ENCODE measurements around the gene CSRNP3. TPM values are rescaled to one million over a fixed set of nuclear protein-coding genes. Genes with fewer than 3 reads are reported as not detected.
"Not testable (repeated sequence)": the region's sequence is repeated elsewhere in the genome, so short reads cannot be mapped to it uniquely, and the experiment has no call there.

The CSRNP3 gene
- total and polyA plus RNA-seq, 2 experiments from 2014 or later: 3.0 to 14.0 TPM

DNA sequence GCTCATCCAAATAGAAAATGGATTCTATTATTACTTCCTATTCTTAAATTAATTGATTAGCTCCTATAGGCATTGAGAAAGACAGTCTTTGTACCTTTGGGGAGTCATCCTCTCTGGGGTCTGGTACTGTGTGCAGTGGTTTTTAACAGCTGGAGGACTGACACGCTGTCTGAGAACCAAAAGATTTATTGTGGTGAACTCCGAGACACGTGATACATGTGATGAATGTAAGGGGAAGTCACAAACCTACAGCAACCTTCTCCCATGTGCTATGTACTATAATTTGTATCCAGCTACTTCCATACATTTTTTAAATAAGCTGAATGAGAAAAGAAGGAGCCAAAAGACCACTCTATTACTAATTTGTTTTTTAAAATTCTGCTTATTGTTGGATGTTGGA lies 190.9 kb downstream of the CSRNP3 start:
- no peaks in the 10 kb centered on the region for H3K79me2 ChIP-seq
- no peak overlapping the region for H2AFZ ChIP-seq
- no peaks in the 10 kb centered on the region for H3K27me3 ChIP-seq
- no peaks in the 10 kb centered on the region for H3K9me3 ChIP-seq (ENCODE audit: low read depth)
- DNase-seq (ENCODE audit: low spot score): no peak
- H3K4me3 ChIP-seq: no peak overlapping the region
- WGBS (ENCODE audit: low lambda C conversion rate, missing lambda C conversion rate): 58% methylated on average over 3 of the region's 3 CpGs
- TF ChIP-seq, protein P1, sequence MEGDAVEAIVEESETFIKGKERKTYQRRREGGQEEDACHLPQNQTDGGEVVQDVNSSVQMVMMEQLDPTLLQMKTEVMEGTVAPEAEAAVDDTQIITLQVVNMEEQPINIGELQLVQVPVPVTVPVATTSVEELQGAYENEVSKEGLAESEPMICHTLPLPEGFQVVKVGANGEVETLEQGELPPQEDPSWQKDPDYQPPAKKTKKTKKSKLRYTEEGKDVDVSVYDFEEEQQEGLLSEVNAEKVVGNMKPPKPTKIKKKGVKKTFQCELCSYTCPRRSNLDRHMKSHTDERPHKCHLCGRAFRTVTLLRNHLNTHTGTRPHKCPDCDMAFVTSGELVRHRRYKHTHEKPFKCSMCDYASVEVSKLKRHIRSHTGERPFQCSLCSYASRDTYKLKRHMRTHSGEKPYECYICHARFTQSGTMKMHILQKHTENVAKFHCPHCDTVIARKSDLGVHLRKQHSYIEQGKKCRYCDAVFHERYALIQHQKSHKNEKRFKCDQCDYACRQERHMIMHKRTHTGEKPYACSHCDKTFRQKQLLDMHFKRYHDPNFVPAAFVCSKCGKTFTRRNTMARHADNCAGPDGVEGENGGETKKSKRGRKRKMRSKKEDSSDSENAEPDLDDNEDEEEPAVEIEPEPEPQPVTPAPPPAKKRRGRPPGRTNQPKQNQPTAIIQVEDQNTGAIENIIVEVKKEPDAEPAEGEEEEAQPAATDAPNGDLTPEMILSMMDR (IDR thresholded peaks at IDR 0.05; ENCODE audit: poor library complexity): no peak
- TF ChIP-seq EZH2 (IDR thresholded peaks at IDR 0.05; ENCODE audit: borderline replicate concordance) (no peak), EZH2phosphoT487 (IDR thresholded peaks at IDR 0.05; ENCODE audit: low read depth, severe bottlenecking, unreplicated experiment) (no peak)
- H4K20me1 ChIP-seq (ENCODE audit: insufficient read depth, poor library complexity, severe bottlenecking): no peaks in the 10 kb centered on the region
- H3K9me2 ChIP-seq (replicated peaks; ENCODE audit: insufficient read depth): no peaks in the 10 kb centered on the region
- no peaks in the 10 kb centered on the region for H3K4me1 ChIP-seq (ENCODE audit: insufficient read depth)
- no peak overlapping the region for H3K27ac ChIP-seq
- no peak overlapping the region for H3K4me2 ChIP-seq
- H3K36me3 ChIP-seq (replicated peaks; ENCODE audit: insufficient read depth, low read depth): no peaks in the 10 kb centered on the region

DNA sequence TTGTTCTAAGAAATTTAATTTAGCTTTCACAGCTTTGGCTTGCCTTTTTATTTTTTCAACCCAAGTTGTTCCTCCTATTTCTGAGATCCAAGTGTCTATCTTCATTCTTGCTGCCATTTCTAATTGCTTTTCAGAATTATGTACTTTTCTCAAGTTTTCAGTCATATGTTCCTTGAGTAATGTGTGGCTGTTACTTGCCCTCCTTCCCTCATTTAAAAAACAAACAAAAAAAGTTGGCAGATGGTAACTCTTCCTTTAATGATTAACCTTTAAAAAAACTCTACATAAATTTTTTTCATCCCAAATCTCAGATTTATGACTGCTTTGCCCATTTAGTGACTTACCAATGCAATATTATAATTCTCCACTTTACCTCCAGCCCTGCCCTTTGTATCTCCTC lies 193.2 kb downstream of the CSRNP3 start:
- Histone ChIP-seq H3K36me3 (replicated peaks; ENCODE audit: insufficient read depth, low read depth) (no peaks in the 10 kb centered on the region), H3K4me2 (no peak overlapping the region), H3K4me1 (ENCODE audit: insufficient read depth) (no peaks in the 10 kb centered on the region), H3K4me3 (no peak overlapping the region), H3K27me3 (no peaks in the 10 kb centered on the region), H3K27ac (no peak overlapping the region), H3K79me2 (no peaks in the 10 kb centered on the region), H2AFZ (no peak overlapping the region), H3K9me2 (replicated peaks; ENCODE audit: insufficient read depth) (no peaks in the 10 kb centered on the region), H3K9me3 (ENCODE audit: low read depth) (no peaks in the 10 kb centered on the region), H4K20me1 (ENCODE audit: insufficient read depth, poor library complexity, severe bottlenecking) (no peaks in the 10 kb centered on the region)
- DNase-seq (ENCODE audit: low spot score): no peak
- TF ChIP-seq EZH2phosphoT487 (IDR thresholded peaks at IDR 0.05; ENCODE audit: low read depth, severe bottlenecking, unreplicated experiment): no peak
- TF ChIP-seq EZH2 (IDR thresholded peaks at IDR 0.05; ENCODE audit: borderline replicate concordance): no peak

DNA sequence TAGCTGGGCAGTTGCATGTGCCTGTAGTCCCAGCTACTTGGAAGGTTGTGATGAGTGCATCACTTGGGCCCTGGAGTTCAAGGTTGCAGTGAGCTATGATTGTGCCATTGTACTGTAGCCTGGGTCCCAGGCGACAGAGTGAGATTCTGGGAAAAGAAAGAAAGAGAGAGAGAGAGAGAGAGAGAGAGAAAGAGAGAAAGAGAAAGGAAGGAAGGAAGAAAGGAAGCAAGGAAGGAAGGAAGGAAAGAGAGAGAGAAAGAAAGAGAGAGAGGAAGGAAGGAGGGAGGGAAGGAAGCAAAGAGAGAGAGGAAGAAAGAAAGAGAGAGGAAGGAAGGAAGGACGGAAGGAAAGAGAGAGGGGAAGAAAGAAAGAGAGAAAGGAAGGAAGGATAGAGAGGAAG lies 196.1 kb downstream of the CSRNP3 start:
- DNase-seq (ENCODE audit: low spot score): no peak
- Histone ChIP-seq H3K4me2 (no peak overlapping the region), H3K27ac (no peak overlapping the region), H3K4me3 (no peak overlapping the region), H3K9me3 (ENCODE audit: low read depth) (no peaks in the 10 kb centered on the region), H3K27me3 (no peaks in the 10 kb centered on the region), H3K4me1 (ENCODE audit: insufficient read depth) (no peaks in the 10 kb centered on the region), H3K9me2 (replicated peaks; ENCODE audit: insufficient read depth) (no peaks in the 10 kb centered on the region), H3K36me3 (replicated peaks; ENCODE audit: insufficient read depth, low read depth) (no peaks in the 10 kb centered on the region), H4K20me1 (ENCODE audit: insufficient read depth, poor library complexity, severe bottlenecking) (no peaks in the 10 kb centered on the region), H2AFZ (no peak overlapping the region), H3K79me2 (no peaks in the 10 kb centered on the region)
- 94% methylated on average over 1 of the region's 2 CpGs for WGBS (ENCODE audit: low lambda C conversion rate, missing lambda C conversion rate)
- TF ChIP-seq, protein P1 (IDR thresholded peaks at IDR 0.05; ENCODE audit: poor library complexity): no peak
- no peak for TF ChIP-seq EZH2phosphoT487 (IDR thresholded peaks at IDR 0.05; ENCODE audit: low read depth, severe bottlenecking, unreplicated experiment)

DNA sequence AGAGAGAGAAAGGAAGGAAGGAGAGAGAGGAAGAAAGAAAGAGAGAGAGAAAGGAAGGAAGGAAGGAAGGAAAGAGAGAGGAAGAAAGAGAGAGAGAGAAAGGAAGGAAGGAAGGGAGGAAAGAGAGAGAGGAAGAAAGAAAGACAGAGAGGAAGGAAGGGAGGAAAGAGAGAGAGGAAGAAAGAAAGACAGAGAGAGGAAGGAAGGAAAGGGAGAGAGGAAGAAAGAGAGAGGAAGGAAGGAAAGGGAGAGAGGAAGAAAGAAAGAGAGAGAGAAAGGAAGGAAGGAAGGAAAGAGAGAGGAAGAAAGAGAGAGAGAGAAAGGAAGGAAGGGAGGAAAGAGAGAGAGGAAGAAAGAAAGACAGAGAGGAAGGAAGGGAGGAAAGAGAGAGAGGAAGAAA lies 196.6 kb downstream of the CSRNP3 start:
- not testable (repeated sequence) for H4K20me1 ChIP-seq (ENCODE audit: insufficient read depth, poor library complexity, severe bottlenecking); H3K9me3 ChIP-seq (ENCODE audit: low read depth); H3K27ac ChIP-seq; H3K79me2 ChIP-seq; H3K27me3 ChIP-seq; DNase-seq (ENCODE audit: low spot score); H3K4me2 ChIP-seq; H3K36me3 ChIP-seq (replicated peaks; ENCODE audit: insufficient read depth, low read depth); H2AFZ ChIP-seq; H3K9me2 ChIP-seq (replicated peaks; ENCODE audit: insufficient read depth); H3K4me3 ChIP-seq; H3K4me1 ChIP-seq (ENCODE audit: insufficient read depth)

DNA sequence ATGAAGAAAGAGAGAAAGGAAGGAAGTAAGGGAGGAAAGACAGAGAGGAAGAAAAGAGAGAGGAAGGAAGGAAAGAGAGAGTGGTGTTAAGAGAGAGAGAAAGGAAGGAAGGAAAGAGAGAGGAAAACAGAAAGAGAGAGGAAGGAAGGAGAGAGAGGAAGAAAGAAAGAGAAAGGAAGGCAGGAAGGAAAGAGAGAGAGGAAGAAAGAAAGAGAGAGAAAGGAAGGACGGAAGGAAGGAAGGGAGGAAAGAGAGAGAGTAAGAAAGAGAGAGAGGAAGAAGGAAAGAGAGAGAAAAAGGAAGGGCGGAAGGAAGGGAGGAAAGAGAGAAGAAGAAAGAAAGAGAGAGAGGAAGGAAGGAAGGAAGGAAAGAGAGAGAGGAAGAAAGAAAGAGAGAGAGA lies 197.1 kb downstream of the CSRNP3 start:
- Histone ChIP-seq H3K79me2 (no peaks in the 10 kb centered on the region), H3K27me3 (no peaks in the 10 kb centered on the region), H4K20me1 (ENCODE audit: insufficient read depth, poor library complexity, severe bottlenecking) (no peaks in the 10 kb centered on the region), H3K4me1 (ENCODE audit: insufficient read depth) (no peaks in the 10 kb centered on the region), H2AFZ (no peak overlapping the region), H3K36me3 (replicated peaks; ENCODE audit: insufficient read depth, low read depth) (no peaks in the 10 kb centered on the region), H3K9me3 (ENCODE audit: low read depth) (no peaks in the 10 kb centered on the region), H3K9me2 (replicated peaks; ENCODE audit: insufficient read depth) (no peaks in the 10 kb centered on the region), H3K4me3 (no peak overlapping the region), H3K27ac (no peak overlapping the region), H3K4me2 (no peak overlapping the region)
- no peak for TF ChIP-seq EZH2phosphoT487 (IDR thresholded peaks at IDR 0.05; ENCODE audit: low read depth, severe bottlenecking, unreplicated experiment)
- TF ChIP-seq, protein P1 (IDR thresholded peaks at IDR 0.05; ENCODE audit: poor library complexity): no peak
- no peak for TF ChIP-seq EZH2 (IDR thresholded peaks at IDR 0.05; ENCODE audit: borderline replicate concordance)
- DNase-seq (ENCODE audit: low spot score): no peak
- WGBS (ENCODE audit: low lambda C conversion rate, missing lambda C conversion rate): no CpG with 5 or more reads among the region's 2 CpGs

Measured in hepatocyte (in vitro differentiated cells).